Osteoblast (primary cell): Measurements from ENCODE around the gene CBX6. TPM values are rescaled to one million over a fixed set of nuclear protein-coding genes. Genes with fewer than 3 reads are reported as not detected.

Experiments
- DNase-seq: peaks from one replicate; pipeline ENCODE4 v3.0.0; 2011; ENCODE audit warnings: low spot score, mixed read lengths; ENCODE audit not compliant: insufficient read length; ENCODE audit errors: missing footprints
- H2AFZ ChIP-seq: 2 replicates; pipeline ENCODE4 v1.6.0; 2011; ENCODE audit warnings: mild to moderate bottlenecking, low read length
- H3K27ac ChIP-seq: 2 replicates; pipeline ENCODE4 v1.5.1; 2011; ENCODE audit warnings: mild to moderate bottlenecking, low read depth, low read length, moderate library complexity
- H3K27me3 ChIP-seq: 2 replicates; pipeline ENCODE4 v1.6.0; 2012; ENCODE audit warnings: mild to moderate bottlenecking, control low read depth, inconsistent platforms, low read length, moderate library complexity; ENCODE audit not compliant: insufficient read depth
- H3K36me3 ChIP-seq: 2 replicates; pipeline ENCODE4 v1.5.1; 2011; ENCODE audit warnings: mild to moderate bottlenecking, low read length, control low read depth, moderate library complexity; ENCODE audit not compliant: insufficient read depth
- H3K4me1 ChIP-seq: 2 replicates; pipeline ENCODE4 v1.5.1; 2011; ENCODE audit warnings: mild to moderate bottlenecking, low read length, control low read depth, moderate library complexity; ENCODE audit not compliant: insufficient read depth
- H3K4me2 ChIP-seq: 2 replicates; pipeline ENCODE4 v1.6.0; 2011; ENCODE audit warnings: mild to moderate bottlenecking, low read length; ENCODE audit not compliant: insufficient read depth
- H3K4me3 ChIP-seq: fragments of 200-600 bp; sonication (generic); 3 replicates; pipeline ENCODE4 v1.5.1; 2012; ENCODE audit warnings: mild to moderate bottlenecking, low read length, inconsistent platforms; ENCODE audit not compliant: insufficient read depth
- H3K79me2 ChIP-seq: 2 replicates; pipeline ENCODE4 v1.6.0; 2012; ENCODE audit warnings: mild to moderate bottlenecking, low read length, control low read depth, inconsistent platforms; ENCODE audit not compliant: insufficient read depth
- H3K9me3 ChIP-seq: 2 replicates; pipeline ENCODE4 v1.5.1; 2011; ENCODE audit warnings: low read depth, low read length, control low read depth
- H4K20me1 ChIP-seq: 2 replicates; pipeline ENCODE4 v1.6.0; 2012; ENCODE audit warnings: mild to moderate bottlenecking, low read length, control low read depth; ENCODE audit not compliant: insufficient read depth
- total RNA-seq: library from RNA; depleted of rRNA; stranded (reverse); fragments of >200 nt; gene quantifications from 2 replicates; pipeline ENCODE4 v1.2.3, GENCODE V29; 2012
- TF ChIP-seq, protein P1 (sequence below): IDR thresholded peaks from 2 replicates; pipeline ENCODE4 v1.5.1; 2011; ENCODE audit warnings: mild to moderate bottlenecking, low read depth, low read length, moderate library complexity; ENCODE audit errors: extremely low read depth

The CBX6 gene
- total RNA-seq, 1 donor = 58.6 TPM

DNA sequence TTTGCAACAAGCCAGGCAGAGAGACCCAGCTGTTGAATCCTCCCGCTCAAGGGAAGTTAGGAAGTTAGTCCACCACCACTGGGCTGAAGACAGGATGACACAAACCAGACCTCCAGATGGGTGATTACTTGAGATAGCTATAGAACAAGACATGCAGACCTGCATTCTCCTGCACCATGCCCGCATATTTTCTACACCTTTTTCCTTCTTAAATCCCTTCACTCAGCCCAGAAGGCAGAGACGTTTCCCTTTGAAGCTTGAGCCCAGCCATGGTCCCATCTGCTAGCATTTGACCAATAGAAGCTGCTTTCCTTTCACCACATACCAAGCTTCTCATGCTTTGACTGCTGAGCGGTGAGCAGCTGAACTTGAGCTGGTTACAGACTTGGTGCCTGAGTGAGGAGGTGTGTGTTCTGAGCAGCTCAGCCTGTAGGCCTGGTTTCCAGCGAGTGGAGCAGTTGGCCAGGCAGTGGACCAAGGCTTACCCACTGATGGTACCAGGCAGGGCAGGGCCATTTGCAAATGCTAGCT lies 29.2 kb upstream of the CBX6 start:
- H2AFZ ChIP-seq = no peak overlapping the region
- H3K9me3 ChIP-seq = no peaks in the 10 kb centered on the region
- H3K4me1 ChIP-seq = no peaks in the 10 kb centered on the region
- H3K36me3 ChIP-seq = no peaks in the 10 kb centered on the region
- no peak overlapping the region for H3K27ac ChIP-seq
- no peak for DNase-seq
- TF ChIP-seq, protein P1, sequence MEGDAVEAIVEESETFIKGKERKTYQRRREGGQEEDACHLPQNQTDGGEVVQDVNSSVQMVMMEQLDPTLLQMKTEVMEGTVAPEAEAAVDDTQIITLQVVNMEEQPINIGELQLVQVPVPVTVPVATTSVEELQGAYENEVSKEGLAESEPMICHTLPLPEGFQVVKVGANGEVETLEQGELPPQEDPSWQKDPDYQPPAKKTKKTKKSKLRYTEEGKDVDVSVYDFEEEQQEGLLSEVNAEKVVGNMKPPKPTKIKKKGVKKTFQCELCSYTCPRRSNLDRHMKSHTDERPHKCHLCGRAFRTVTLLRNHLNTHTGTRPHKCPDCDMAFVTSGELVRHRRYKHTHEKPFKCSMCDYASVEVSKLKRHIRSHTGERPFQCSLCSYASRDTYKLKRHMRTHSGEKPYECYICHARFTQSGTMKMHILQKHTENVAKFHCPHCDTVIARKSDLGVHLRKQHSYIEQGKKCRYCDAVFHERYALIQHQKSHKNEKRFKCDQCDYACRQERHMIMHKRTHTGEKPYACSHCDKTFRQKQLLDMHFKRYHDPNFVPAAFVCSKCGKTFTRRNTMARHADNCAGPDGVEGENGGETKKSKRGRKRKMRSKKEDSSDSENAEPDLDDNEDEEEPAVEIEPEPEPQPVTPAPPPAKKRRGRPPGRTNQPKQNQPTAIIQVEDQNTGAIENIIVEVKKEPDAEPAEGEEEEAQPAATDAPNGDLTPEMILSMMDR = no peak
- no peak overlapping the region for H3K4me2 ChIP-seq
- H4K20me1 ChIP-seq = no peaks in the 10 kb centered on the region
- no peaks in the 10 kb centered on the region for H3K79me2 ChIP-seq
- no peak overlapping the region for H3K4me3 ChIP-seq
- H3K27me3 ChIP-seq = peaks cover 2% of the 10 kb centered on the region

DNA sequence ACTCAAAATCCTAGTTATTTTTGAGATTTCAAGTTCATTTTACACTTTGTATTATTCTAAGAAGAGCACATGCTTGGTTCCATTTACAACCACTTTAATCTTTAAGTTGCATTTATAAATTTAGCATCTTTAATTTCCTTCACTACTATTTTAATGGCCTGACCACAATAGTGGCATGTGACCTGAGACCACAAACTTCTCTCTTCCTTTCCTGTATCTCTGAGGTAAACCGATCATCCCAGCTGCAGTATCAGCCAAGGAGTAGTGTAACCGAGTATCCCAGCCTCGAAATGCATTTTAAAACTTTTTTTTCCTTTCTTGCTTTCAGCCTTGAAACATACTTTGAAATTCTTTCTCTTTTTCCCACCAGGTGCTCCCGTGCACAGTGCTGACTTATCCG lies 28.7 kb upstream of the CBX6 start:
- Histone ChIP-seq H2AFZ (no peak overlapping the region), H3K36me3 (no peaks in the 10 kb centered on the region), H4K20me1 (no peaks in the 10 kb centered on the region), H3K9me3 (no peaks in the 10 kb centered on the region), H3K4me1 (no peaks in the 10 kb centered on the region), H3K4me3 (no peak overlapping the region), H3K4me2 (no peak overlapping the region), H3K27me3 (peaks cover 2% of the 10 kb centered on the region), H3K79me2 (no peaks in the 10 kb centered on the region), H3K27ac (no peak overlapping the region)
- DNase-seq = no peak
- TF ChIP-seq, protein P1 = no peak

DNA sequence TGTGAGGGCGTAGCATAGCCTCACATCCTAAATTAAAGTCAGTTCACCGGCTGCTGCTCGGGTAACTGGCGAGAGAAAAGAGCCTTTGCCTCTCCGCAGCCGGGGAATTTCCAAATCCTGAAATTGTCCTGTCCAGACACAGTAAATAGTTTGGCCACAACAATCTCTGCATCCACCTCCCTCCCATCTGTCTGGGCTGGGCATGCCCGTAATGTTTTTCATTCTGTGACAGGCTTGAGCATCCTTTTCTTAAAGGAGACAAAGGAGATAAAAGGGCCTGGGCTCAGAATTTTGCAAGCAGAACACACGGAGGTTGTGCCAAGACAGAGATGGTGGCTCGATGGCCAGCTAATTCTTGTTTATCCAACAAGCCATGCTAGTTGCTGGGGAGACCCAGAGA lies 19.2 kb upstream of the CBX6 start:
- no peak for DNase-seq
- no peaks in the 10 kb centered on the region for H4K20me1 ChIP-seq
- no peaks in the 10 kb centered on the region for H3K79me2 ChIP-seq
- no peak overlapping the region for H2AFZ ChIP-seq
- H3K4me1 ChIP-seq = no peaks in the 10 kb centered on the region
- peaks cover 22% of the 10 kb centered on the region for H3K27me3 ChIP-seq
- no peak overlapping the region for H3K4me2 ChIP-seq
- no peaks in the 10 kb centered on the region for H3K36me3 ChIP-seq
- H3K9me3 ChIP-seq = no peaks in the 10 kb centered on the region
- TF ChIP-seq, protein P1 = no peak
- H3K27ac ChIP-seq = no peak overlapping the region
- H3K4me3 ChIP-seq = no peak overlapping the region

DNA sequence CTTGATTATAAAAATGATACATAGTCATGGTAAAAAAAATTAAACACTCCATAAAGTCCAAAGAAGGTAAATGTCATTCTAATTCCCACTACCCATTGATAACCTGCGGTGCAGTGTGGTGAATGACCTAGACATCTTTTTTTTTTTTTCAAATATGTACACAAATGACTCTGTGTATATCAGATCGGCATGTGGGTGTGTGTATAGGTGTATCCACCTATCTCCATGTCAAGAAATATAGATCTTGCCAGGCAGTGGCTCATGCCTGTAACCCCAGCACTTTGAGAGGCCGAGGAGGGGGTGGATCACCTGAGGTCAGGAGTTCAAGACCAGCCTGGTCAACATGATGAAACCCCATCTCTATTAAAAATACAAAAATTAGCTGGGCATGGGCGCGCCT lies 18.4 kb upstream of the CBX6 start:
- DNase-seq = no peak
- Histone ChIP-seq H3K27me3 (peaks cover 22% of the 10 kb centered on the region), H3K9me3 (no peaks in the 10 kb centered on the region), H3K36me3 (no peaks in the 10 kb centered on the region), H3K79me2 (no peaks in the 10 kb centered on the region), H4K20me1 (no peaks in the 10 kb centered on the region), H3K27ac (no peak overlapping the region), H3K4me3 (no peak overlapping the region), H3K4me2 (no peak overlapping the region), H2AFZ (no peak overlapping the region), H3K4me1 (no peaks in the 10 kb centered on the region)
- TF ChIP-seq, protein P1 = no peak
